ENCODE data around the gene CORO2A.

DNA sequence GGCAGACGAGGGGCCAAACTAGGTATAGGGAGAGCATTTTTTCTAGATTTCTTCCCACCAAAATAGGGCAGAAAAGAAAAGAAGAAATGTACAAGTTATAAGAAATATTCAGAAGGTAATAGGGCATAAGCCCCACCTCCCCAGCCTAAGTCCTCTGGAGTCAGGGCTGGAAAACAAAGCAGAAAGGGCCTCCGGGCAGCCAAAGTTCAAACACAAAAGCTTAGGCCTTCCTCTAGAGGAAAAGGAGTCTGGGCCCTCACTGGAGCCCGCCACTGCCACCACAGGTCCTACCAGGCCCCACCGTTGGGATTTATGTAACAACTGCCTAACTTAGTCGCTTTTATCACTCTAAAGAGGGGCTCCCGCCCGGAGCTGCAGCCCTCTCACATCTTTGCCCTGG, 35.4 kb upstream of the CORO2A start:
- TF ChIP-seq, protein P1, sequence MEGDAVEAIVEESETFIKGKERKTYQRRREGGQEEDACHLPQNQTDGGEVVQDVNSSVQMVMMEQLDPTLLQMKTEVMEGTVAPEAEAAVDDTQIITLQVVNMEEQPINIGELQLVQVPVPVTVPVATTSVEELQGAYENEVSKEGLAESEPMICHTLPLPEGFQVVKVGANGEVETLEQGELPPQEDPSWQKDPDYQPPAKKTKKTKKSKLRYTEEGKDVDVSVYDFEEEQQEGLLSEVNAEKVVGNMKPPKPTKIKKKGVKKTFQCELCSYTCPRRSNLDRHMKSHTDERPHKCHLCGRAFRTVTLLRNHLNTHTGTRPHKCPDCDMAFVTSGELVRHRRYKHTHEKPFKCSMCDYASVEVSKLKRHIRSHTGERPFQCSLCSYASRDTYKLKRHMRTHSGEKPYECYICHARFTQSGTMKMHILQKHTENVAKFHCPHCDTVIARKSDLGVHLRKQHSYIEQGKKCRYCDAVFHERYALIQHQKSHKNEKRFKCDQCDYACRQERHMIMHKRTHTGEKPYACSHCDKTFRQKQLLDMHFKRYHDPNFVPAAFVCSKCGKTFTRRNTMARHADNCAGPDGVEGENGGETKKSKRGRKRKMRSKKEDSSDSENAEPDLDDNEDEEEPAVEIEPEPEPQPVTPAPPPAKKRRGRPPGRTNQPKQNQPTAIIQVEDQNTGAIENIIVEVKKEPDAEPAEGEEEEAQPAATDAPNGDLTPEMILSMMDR (IDR thresholded peaks at IDR 0.05): no peak
- TF ChIP-seq POLR2A (IDR thresholded peaks at IDR 0.05; ENCODE audit: low read depth) (no peak), POLR2AphosphoS5 (IDR thresholded peaks at IDR 0.05) (no peak)

Measured in esophagus muscularis mucosa (tissue), 3 donors.